GM13976 (cell line): ENCODE data around the gene COL16A1.

Source experiments
- DNase-seq: peaks from one replicate; pipeline ENCODE4 v3.0.0; 2012; ENCODE audit warnings: low spot score
- CTCF ChIP-seq: IDR thresholded peaks from 2 replicates; pipeline ENCODE4 v1.5.1; 2012; ENCODE audit warnings: borderline replicate concordance, mild to moderate bottlenecking; ENCODE audit not compliant: insufficient read depth; ENCODE audit errors: extremely low read depth, missing control alignments, control extremely low read depth
- in situ Hi-C: fragments of 300-500 bp; cut with MboI; formaldehyde crosslinking; loops from one replicate; pipeline ENCODE4 v1.12.0; 2022; ENCODE audit warnings: low sequenced_read_pairs, mixed read lengths, inconsistent platforms; ENCODE audit not compliant: unreplicated experiment

COL16A1 gene

DNA sequence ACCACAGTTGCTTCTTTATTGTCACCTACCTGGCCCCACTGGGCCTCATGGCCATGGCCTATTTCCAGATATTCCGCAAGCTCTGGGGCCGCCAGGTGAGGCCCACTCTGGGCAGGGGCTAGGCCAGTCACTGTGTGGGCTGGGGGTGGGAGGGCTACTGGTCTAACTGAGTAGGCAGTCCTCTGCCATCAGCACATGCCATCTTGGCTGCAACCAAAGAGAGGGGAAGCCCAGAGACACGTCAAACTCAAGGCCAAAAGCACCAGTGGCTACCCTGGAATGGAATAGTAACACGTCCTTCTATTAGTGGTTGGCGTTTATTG, 82.4 kb downstream of the COL16A1 start:
- DNase-seq, result no peak
- in situ Hi-C loops, result no loop called here
- no peak for TF ChIP-seq CTCF

DNA sequence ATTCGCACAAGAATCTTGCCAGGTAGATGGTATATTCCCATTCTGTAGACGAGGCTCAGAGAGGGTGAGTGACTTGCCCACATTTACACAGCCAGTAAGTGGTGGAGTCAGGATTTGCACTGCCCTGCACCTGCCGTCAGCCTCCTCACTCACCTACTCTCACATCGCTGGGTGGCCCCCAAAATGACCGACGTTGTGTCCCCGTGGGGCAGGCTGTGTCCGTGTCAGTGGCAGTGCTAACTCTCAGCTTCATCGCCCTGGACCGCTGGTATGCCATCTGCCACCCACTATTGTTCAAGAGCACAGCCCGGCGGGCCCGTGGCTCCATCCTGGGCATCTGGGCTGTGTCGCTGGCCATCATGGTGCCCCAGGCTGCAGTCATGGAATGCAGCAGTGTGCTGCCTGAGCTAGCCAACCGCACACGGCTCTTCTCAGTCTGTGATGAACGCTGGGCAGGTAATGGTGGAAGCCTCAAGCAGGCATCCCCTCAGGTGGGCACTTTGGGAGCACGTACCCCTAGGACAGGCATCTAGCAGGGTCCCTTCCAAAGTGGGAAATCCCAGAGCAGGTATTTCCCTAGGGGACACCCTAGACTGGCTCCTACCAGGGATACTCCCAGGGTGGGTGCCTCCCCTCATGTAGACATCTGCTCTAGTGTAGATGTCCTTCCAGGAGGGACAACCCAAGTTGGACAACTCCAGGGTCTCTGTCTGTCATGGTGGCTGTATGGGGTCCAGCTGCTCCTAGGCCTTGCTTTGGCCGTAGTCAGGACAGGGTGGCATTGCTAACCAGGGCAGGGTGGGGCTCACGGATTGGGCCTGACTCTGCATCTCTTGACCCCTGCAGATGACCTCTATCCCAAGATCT, 83.0 kb downstream of the COL16A1 start:
- no peak for DNase-seq
- no peak for TF ChIP-seq CTCF
- in situ Hi-C loops, result no loop called here

- no peak for TF ChIP-seq CTCF
- no peak for DNase-seq
- in situ Hi-C loops, result loop anchor here (10.0 kb wide), 1 partner anchor 54 kb away; no protein-coding TSS in a partner anchor
These were observed 84.6 kb downstream of the COL16A1 start for GRCh38 chr1:31618916-31619846.

- in situ Hi-C loops, result loop anchor here (10.0 kb wide), 1 partner anchor 53 kb away; no protein-coding TSS in a partner anchor
- TF ChIP-seq CTCF, result peak; percentile 65
- peak; percentile 88 for DNase-seq
These were observed 85.7 kb downstream of the COL16A1 start for GRCh38 chr1:31617916-31618746.

GRCh38 chr1:31617218-31617915, 86.5 kb downstream of the COL16A1 start, which contains the start of gene HCRTR1:
Gene HCRTR1, plus strand, starts transcription at chr1:31617689. Its CDS starts 1,504 bp downstream, at chr1:31619193.
- DNase-seq, result no peak
- in situ Hi-C loops, result loop anchor here (10.0 kb wide), 1 partner anchor 53 kb away; no protein-coding TSS in a partner anchor
- TF ChIP-seq CTCF, result no peak
